BLaER1 treated with 17β-estradiol and CSF1 and Interleukin-3, amounts not matched to agents 10 nM and 100 nM (cell line): Measurements from ENCODE around the gene PTPRM.

Experiments used
- H3K27ac ChIP-seq, 11 experiments: shearing (Covaris generic); formaldehyde crosslinking; 2 replicates each; pipeline ENCODE4 v1.8.1; 2022
- H3K27me3 ChIP-seq, 11 experiments: shearing (Covaris generic); formaldehyde crosslinking; 2 replicates each; pipeline ENCODE4 v1.8.1; 2022
- H3K36me3 ChIP-seq, 11 experiments: shearing (Covaris generic); formaldehyde crosslinking; 2 replicates each; pipeline ENCODE4 v1.8.1; 2022
- H3K4me1 ChIP-seq, 10 experiments: shearing (Covaris generic); formaldehyde crosslinking; 2 replicates each; pipeline ENCODE4 v1.8.1; 2022
- H3K4me2 ChIP-seq, 11 experiments: shearing (Covaris generic); formaldehyde crosslinking; 2 replicates each; pipeline ENCODE4 v1.8.1; 2022
- H3K4me3 ChIP-seq, 10 experiments: shearing (Covaris generic); formaldehyde crosslinking; 2 replicates each; pipeline ENCODE4 v1.8.1; 2022
- H3K9ac ChIP-seq, 11 experiments: shearing (Covaris generic); formaldehyde crosslinking; 2 replicates each; pipeline ENCODE4 v1.8.1; 2022
- H3K9me3 ChIP-seq, 11 experiments: shearing (Covaris generic); formaldehyde crosslinking; replicated peaks in 1 of 11; 2 replicates each; pipeline ENCODE4 v1.8.1; 2022
- H4K20me1 ChIP-seq, 11 experiments: shearing (Covaris generic); formaldehyde crosslinking; 2 replicates each; pipeline ENCODE4 v1.8.1; 2022
- Cebpa-rat ChIP-seq, 11 experiments: shearing (Covaris generic); IDR thresholded peaks; 2 replicates each; pipeline ENCODE4 v1.8.1; 2022

PTPRM gene

GRCh38 chr18:8264861-8265411, 697.8 kb downstream of the PTPRM start:
- H3K9me3 ChIP-seq: no peaks in the 10 kb centered on the region
- no peaks in the 10 kb centered on the region for H3K36me3 ChIP-seq
- H3K4me2 ChIP-seq: no peak overlapping the region
- H3K27ac ChIP-seq: no peak overlapping the region
- H3K4me1 ChIP-seq: no peaks in the 10 kb centered on the region
- no peaks in the 10 kb centered on the region for H4K20me1 ChIP-seq
- no peak overlapping the region for H3K9ac ChIP-seq
- no peak for TF ChIP-seq Cebpa-rat (IDR thresholded peaks at IDR 0.05)
- H3K4me3 ChIP-seq: no peak overlapping the region
- H3K27me3 ChIP-seq: no peaks in the 10 kb centered on the region

GRCh38 chr18:8272254-8272653, 705.1 kb downstream of the PTPRM start:
- Histone ChIP-seq H3K9me3 (no peaks in the 10 kb centered on the region), H3K9ac (no peak overlapping the region), H3K36me3 (no peaks in the 10 kb centered on the region), H4K20me1 (no peaks in the 10 kb centered on the region), H3K27me3 (no peaks in the 10 kb centered on the region), H3K4me2 (no peak overlapping the region), H3K4me1 (no peaks in the 10 kb centered on the region), H3K27ac (no peak overlapping the region), H3K4me3 (no peak overlapping the region)
- TF ChIP-seq Cebpa-rat (IDR thresholded peaks at IDR 0.05): no peak

- no peak overlapping the region for H3K4me3 ChIP-seq
- no peaks in the 10 kb centered on the region for H4K20me1 ChIP-seq
- no peaks in the 10 kb centered on the region for H3K27me3 ChIP-seq
- no peaks in the 10 kb centered on the region for H3K9me3 ChIP-seq
- H3K4me1 ChIP-seq: no peaks in the 10 kb centered on the region
- H3K9ac ChIP-seq: no peak overlapping the region
- no peaks in the 10 kb centered on the region for H3K36me3 ChIP-seq
- no peak overlapping the region for H3K27ac ChIP-seq
- H3K4me2 ChIP-seq: no peak overlapping the region
- no peak for TF ChIP-seq Cebpa-rat (IDR thresholded peaks at IDR 0.05)
Observed at GRCh38 chr18:8274370-8274769, 707.3 kb downstream of the PTPRM start.

- Histone ChIP-seq H3K9ac (no peak overlapping the region), H4K20me1 (no peaks in the 10 kb centered on the region), H3K27ac (no peak overlapping the region), H3K4me1 (no peaks in the 10 kb centered on the region), H3K36me3 (no peaks in the 10 kb centered on the region), H3K27me3 (no peaks in the 10 kb centered on the region), H3K9me3 (no peaks in the 10 kb centered on the region), H3K4me2 (no peak overlapping the region), H3K4me3 (no peak overlapping the region)
- no peak for TF ChIP-seq Cebpa-rat (IDR thresholded peaks at IDR 0.05)
Observed at GRCh38 chr18:8276406-8276805, 709.3 kb downstream of the PTPRM start.

GRCh38 chr18:8277270-8277669, 710.2 kb downstream of the PTPRM start:
- no peaks in the 10 kb centered on the region for H3K27me3 ChIP-seq

GRCh38 chr18:8279346-8279745, 712.2 kb downstream of the PTPRM start:
- H3K36me3 ChIP-seq: no peaks in the 10 kb centered on the region
- H3K4me1 ChIP-seq: no peaks in the 10 kb centered on the region
- no peak overlapping the region for H3K9ac ChIP-seq
- H3K4me2 ChIP-seq: no peak overlapping the region
- no peaks in the 10 kb centered on the region for H3K9me3 ChIP-seq
- H3K4me3 ChIP-seq: no peak overlapping the region
- no peaks in the 10 kb centered on the region for H3K27me3 ChIP-seq
- no peak overlapping the region for H3K27ac ChIP-seq
- H4K20me1 ChIP-seq: no peaks in the 10 kb centered on the region
- no peak for TF ChIP-seq Cebpa-rat (IDR thresholded peaks at IDR 0.05)

More at GRCh38 chr18:8277270-8277669, 710.2 kb downstream of the PTPRM start:
- H3K36me3 ChIP-seq: no peaks in the 10 kb centered on the region
- H3K27ac ChIP-seq: no peak overlapping the region
- H3K4me2 ChIP-seq: no peak overlapping the region
- H3K4me1 ChIP-seq: no peaks in the 10 kb centered on the region
- H3K9ac ChIP-seq: no peak overlapping the region
- H3K9me3 ChIP-seq: no peaks in the 10 kb centered on the region
- no peak for TF ChIP-seq Cebpa-rat (IDR thresholded peaks at IDR 0.05)
- H4K20me1 ChIP-seq: no peaks in the 10 kb centered on the region
- no peak overlapping the region for H3K4me3 ChIP-seq

- TF ChIP-seq Cebpa-rat (IDR thresholded peaks at IDR 0.05): no peak
- Histone ChIP-seq H3K9ac (no peak overlapping the region), H3K27ac (no peak overlapping the region), H3K4me3 (no peak overlapping the region), H3K36me3 (no peaks in the 10 kb centered on the region), H3K4me2 (no peak overlapping the region), H3K27me3 (no peaks in the 10 kb centered on the region), H3K4me1 (no peaks in the 10 kb centered on the region), H4K20me1 (no peaks in the 10 kb centered on the region), H3K9me3 (no peaks in the 10 kb centered on the region)
Observed at GRCh38 chr18:8279781-8280330, 712.7 kb downstream of the PTPRM start.

- no peaks in the 10 kb centered on the region for H3K27me3 ChIP-seq
- H4K20me1 ChIP-seq: no peaks in the 10 kb centered on the region
- no peaks in the 10 kb centered on the region for H3K4me1 ChIP-seq
- no peak for TF ChIP-seq Cebpa-rat (IDR thresholded peaks at IDR 0.05)
- no peaks in the 10 kb centered on the region for H3K36me3 ChIP-seq
- H3K9me3 ChIP-seq: no peaks in the 10 kb centered on the region
- H3K9ac ChIP-seq: no peak overlapping the region
- H3K4me3 ChIP-seq: no peak overlapping the region
- H3K4me2 ChIP-seq: no peak overlapping the region
- no peak overlapping the region for H3K27ac ChIP-seq
Observed at GRCh38 chr18:8283891-8284585, 716.9 kb downstream of the PTPRM start.

- Histone ChIP-seq H3K4me1 (peaks cover 3 to 15% (median 15%) of the 10 kb centered on the region in 10 experiments; a peak in 18 of 20 replicates), H3K27me3 (no peaks in the 10 kb centered on the region), H3K4me3 (no peak overlapping the region), H3K4me2 (no peak overlapping the region), H3K36me3 (no peaks in the 10 kb centered on the region), H3K27ac (no peak overlapping the region), H3K9me3 (no peaks in the 10 kb centered on the region), H3K9ac (no peak overlapping the region), H4K20me1 (no peaks in the 10 kb centered on the region)
- TF ChIP-seq Cebpa-rat (IDR thresholded peaks at IDR 0.05): no peak
Observed at GRCh38 chr18:8286303-8286702, 719.2 kb downstream of the PTPRM start.
